H1 (cell line): ENCODE data around the gene SOCS3.

Experiments
- CBX8 ChIP-seq: fragments of 300-800, 300-1000 bp; sonication (generic); IDR thresholded peaks from 2 replicates; pipeline ENCODE4 v1.7.1; 2016; ENCODE audit warnings: low read depth, low read length, borderline replicate concordance
- CTCF ChIP-seq, 3 experiments: IDR thresholded peaks; 1 replicate in 2 of 3; 2 replicates in 1 of 3; pipeline versions ENCODE4 v1.5.1 to v1.6.1; 2011; ENCODE audit warnings: low read length in 3 of 3, mild to moderate bottlenecking in 3 of 3, inconsistent platforms in 2 of 3, low read depth in 1 of 3, moderate library complexity in 1 of 3; ENCODE audit not compliant: insufficient read depth in 1 of 3; ENCODE audit errors: control extremely low read depth in 1 of 3
- EZH2 ChIP-seq: fragments of 200-600 bp; sonication (generic); IDR thresholded peaks from 2 replicates; pipeline ENCODE4 v1.7.1; 2012; ENCODE audit warnings: low read depth, mild to moderate bottlenecking, moderate library complexity, low read length, inconsistent platforms; ENCODE audit not compliant: severe bottlenecking
- KDM5A ChIP-seq: fragments of 200-600 bp; IDR thresholded peaks from 2 replicates; pipeline ENCODE4 v1.7.1; 2012; ENCODE audit warnings: mild to moderate bottlenecking, low read length, inconsistent platforms, mixed read lengths
- POLR2A ChIP-seq, 2 experiments: IDR thresholded peaks; 1 replicate in 1 of 2; 2 replicates in 1 of 2; pipeline ENCODE4 v1.6.1; 2011; ENCODE audit warnings: low read depth in 2 of 2, low read length in 2 of 2, mild to moderate bottlenecking in 2 of 2; ENCODE audit errors: control extremely low read depth in 1 of 2
- POLR2AphosphoS5 ChIP-seq: IDR thresholded peaks from 2 replicates; pipeline ENCODE4 v1.6.1; 2011; ENCODE audit warnings: low read depth, low read length
- ZNF274 ChIP-seq: IDR thresholded peaks from 2 replicates; pipeline ENCODE4 v1.7.0; 2012; ENCODE audit warnings: low read length, borderline replicate concordance; ENCODE audit errors: extremely low read depth

DNA sequence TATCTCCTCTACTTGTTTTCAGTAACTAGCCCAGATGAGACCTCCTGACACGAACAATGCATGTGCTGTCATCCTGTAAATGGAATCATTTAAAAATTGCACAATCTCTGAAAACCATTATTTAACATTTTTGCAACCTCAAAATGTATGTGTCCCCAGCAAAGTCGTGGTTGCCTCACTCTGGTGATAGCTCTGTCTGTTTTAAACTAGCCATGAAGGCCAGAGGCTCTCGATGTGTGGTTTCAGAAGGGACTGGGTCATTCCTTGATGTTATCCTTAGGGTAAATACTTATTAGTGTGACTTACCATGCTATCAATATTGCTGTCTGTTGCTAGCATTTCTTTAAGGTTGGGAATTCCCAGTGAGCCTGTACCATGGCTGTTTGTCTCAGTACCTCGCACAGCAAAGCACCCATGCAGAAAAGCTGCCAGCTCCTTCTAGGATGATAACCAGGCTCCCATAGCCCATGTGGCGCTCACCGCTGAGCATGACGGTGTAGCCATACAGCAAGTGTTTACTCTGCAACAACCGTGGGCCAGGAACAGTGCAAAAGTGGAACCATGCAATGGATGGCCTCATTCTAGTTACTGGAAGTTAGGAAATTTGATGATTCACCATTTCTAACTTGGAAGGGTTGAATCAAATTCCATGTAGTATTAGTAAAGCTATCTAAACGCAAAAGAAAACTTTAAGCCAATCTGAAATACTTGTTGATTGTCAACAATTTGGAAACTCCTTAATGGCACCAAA, 15.7 kb upstream of the SOCS3 start:
- TF ChIP-seq ZNF274 (no peak), POLR2AphosphoS5 (no peak), EZH2 (no peak), CBX8 (no peak), CTCF (IDR thresholded peaks at IDR 0.05; ENCODE audit: control extremely low read depth in 1 of 3, insufficient read depth in 1 of 3, low read depth in 1 of 3, low read length in 3 of 3) (no peak), KDM5A (no peak), POLR2A (IDR thresholded peaks at IDR 0.05; ENCODE audit: control extremely low read depth in 1 of 2, low read depth in 2 of 2, low read length in 2 of 2) (no peak)
